A673 (cell line): Measurements from ENCODE around the gene STARD10. TPM values are rescaled to one million over a fixed set of nuclear protein-coding genes. Genes with fewer than 3 reads are reported as not detected.

Source experiments
- BruUV-seq: library from RNA; stranded (reverse); fragments of 400-500 nt; replicated peaks from 2 replicates; lab custom pipeline; 2021; lab: Mats Ljungman, UMichigan
- CTCF ChIA-PET: fragments of 300-600 bp; sonication (Branson Sonifier 250); formaldehyde crosslinking; loops from one replicate; lab custom pipeline; 2022; ENCODE audit warnings: antibody characterized with exemption; lab: Charles Lee
- POLR2A ChIA-PET: fragments of 300-600 bp; sonication (Branson Sonifier 250); formaldehyde crosslinking; loops from one replicate; lab custom pipeline; 2022; ENCODE audit warnings: antibody characterized with exemption; ENCODE audit not compliant: low non-redundant PET; lab: Charles Lee
- DNase-seq: peaks from one replicate; pipeline ENCODE4 v3.0.0-alpha.2; 2015; ENCODE audit warnings: low spot score
- H3K27ac ChIP-seq: fragments of 200-600 bp; sonication (generic); 2 replicates; pipeline ENCODE4 v1.5.1; 2016; ENCODE audit warnings: mixed run types, low read depth, mild to moderate bottlenecking, mixed read lengths, antibody characterized with exemption, low read length; ENCODE audit not compliant: poor library complexity, severe bottlenecking
- H3K27me3 ChIP-seq: fragments of 200-600 bp; sonication (generic); replicated peaks from 2 replicates; pipeline ENCODE4 v1.6.1; 2017; ENCODE audit warnings: mixed run types, low read depth, mild to moderate bottlenecking, mixed read lengths, antibody characterized with exemption, low read length; ENCODE audit not compliant: insufficient read depth, poor library complexity
- H3K36me3 ChIP-seq: fragments of 200-600 bp; sonication (generic); 2 replicates; pipeline ENCODE4 v1.6.1; 2016; ENCODE audit warnings: mixed run types, mild to moderate bottlenecking, mixed read lengths, antibody characterized with exemption, low read length; ENCODE audit not compliant: insufficient read depth, poor library complexity, severe bottlenecking
- H3K4me1 ChIP-seq: fragments of 200-600 bp; sonication (generic); 2 replicates; pipeline ENCODE4 v1.6.1; 2017; ENCODE audit warnings: mixed run types, mild to moderate bottlenecking, mixed read lengths, antibody characterized with exemption, low read length; ENCODE audit not compliant: insufficient read depth, poor library complexity, severe bottlenecking
- H3K4me3 ChIP-seq: fragments of 200-600 bp; sonication (generic); 2 replicates; pipeline ENCODE4 v1.5.1; 2016; ENCODE audit warnings: low read depth, mixed run types, mild to moderate bottlenecking, mixed read lengths, low read length; ENCODE audit not compliant: poor library complexity, severe bottlenecking
- H3K9me3 ChIP-seq: fragments of 200-600 bp; sonication (generic); 2 replicates; pipeline ENCODE4 v1.6.1; 2016; ENCODE audit warnings: mixed run types, low read depth, mild to moderate bottlenecking, mixed read lengths, antibody characterized with exemption, low read length; ENCODE audit not compliant: poor library complexity, severe bottlenecking
- EZH2 ChIP-seq: fragments of 200-600 bp; sonication (generic); IDR thresholded peaks from 2 replicates; pipeline ENCODE4 v1.6.1; 2017; ENCODE audit warnings: borderline replicate concordance, low read depth, mild to moderate bottlenecking, mixed read lengths, antibody characterized with exemption, low read length; ENCODE audit not compliant: poor library complexity, severe bottlenecking
- intact Hi-C: fragments of 100-400 bp; cut with micrococcal nuclease; formaldehyde crosslinking; loops from one replicate; pipeline ENCODE4 v1.10.0; 2022; ENCODE audit not compliant: unreplicated experiment
- total RNA-seq: library from RNA; stranded (reverse); gene quantifications from 2 replicates; pipeline ENCODE4 v1.2.3, GENCODE V29; 2021
- TF ChIP-seq, protein P1 (sequence below): fragments of 300-800, 200-600 bp; sonication (generic); conservative IDR thresholded peaks from 2 replicates; pipeline ENCODE4 v1.5.1; 2017; ENCODE audit warnings: low read depth, mild to moderate bottlenecking, antibody characterized with exemption, low read length, moderate library complexity, mixed read lengths

STARD10 gene
- total RNA-seq, 1 experiment from 2014 or later, result 16.9 TPM

GRCh38 chr11:72766152-72766902 is 27.5 kb downstream of the STARD10 start:
- POLR2A ChIA-PET, result interaction anchor here (0.7 kb wide), 1 partner anchor 74 kb away, joined by 3 read pairs; no protein-coding TSS in a partner anchor

GRCh38 chr11:72764503-72764902 is 29.3 kb downstream of the STARD10 start:
- no peak for DNase-seq
- H3K4me3 ChIP-seq, result no peak overlapping the region
- POLR2A ChIA-PET, result no interaction called here
- BruUV-seq, result no TSS peak
- no peak for TF ChIP-seq EZH2
- TF ChIP-seq, protein P1, sequence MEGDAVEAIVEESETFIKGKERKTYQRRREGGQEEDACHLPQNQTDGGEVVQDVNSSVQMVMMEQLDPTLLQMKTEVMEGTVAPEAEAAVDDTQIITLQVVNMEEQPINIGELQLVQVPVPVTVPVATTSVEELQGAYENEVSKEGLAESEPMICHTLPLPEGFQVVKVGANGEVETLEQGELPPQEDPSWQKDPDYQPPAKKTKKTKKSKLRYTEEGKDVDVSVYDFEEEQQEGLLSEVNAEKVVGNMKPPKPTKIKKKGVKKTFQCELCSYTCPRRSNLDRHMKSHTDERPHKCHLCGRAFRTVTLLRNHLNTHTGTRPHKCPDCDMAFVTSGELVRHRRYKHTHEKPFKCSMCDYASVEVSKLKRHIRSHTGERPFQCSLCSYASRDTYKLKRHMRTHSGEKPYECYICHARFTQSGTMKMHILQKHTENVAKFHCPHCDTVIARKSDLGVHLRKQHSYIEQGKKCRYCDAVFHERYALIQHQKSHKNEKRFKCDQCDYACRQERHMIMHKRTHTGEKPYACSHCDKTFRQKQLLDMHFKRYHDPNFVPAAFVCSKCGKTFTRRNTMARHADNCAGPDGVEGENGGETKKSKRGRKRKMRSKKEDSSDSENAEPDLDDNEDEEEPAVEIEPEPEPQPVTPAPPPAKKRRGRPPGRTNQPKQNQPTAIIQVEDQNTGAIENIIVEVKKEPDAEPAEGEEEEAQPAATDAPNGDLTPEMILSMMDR, result no peak
- intact Hi-C loops, result no loop called here
- H3K4me1 ChIP-seq, result peaks cover 1% of the 10 kb centered on the region
- CTCF ChIA-PET, result no interaction called here
- H3K27me3 ChIP-seq, result no peaks in the 10 kb centered on the region
- no peaks in the 10 kb centered on the region for H3K9me3 ChIP-seq
- no peak overlapping the region for H3K27ac ChIP-seq
- no peaks in the 10 kb centered on the region for H3K36me3 ChIP-seq

More at GRCh38 chr11:72766152-72766902, 27.5 kb downstream of the STARD10 start:
- Histone ChIP-seq H3K27me3 (no peaks in the 10 kb centered on the region), H3K4me3 (no peak overlapping the region), H3K36me3 (no peaks in the 10 kb centered on the region), H3K4me1 (no peaks in the 10 kb centered on the region), H3K9me3 (no peaks in the 10 kb centered on the region), H3K27ac (no peak overlapping the region)
- intact Hi-C loops, result no loop called here
- no TSS peak for BruUV-seq
- TF ChIP-seq EZH2, result no peak
- TF ChIP-seq, protein P1, result no peak
- DNase-seq, result no peak
- CTCF ChIA-PET, result no interaction called here

GRCh38 chr11:72763823-72764222 is 30.0 kb downstream of the STARD10 start:
- BruUV-seq, result no TSS peak
- Histone ChIP-seq H3K36me3 (no peaks in the 10 kb centered on the region), H3K27ac (no peak overlapping the region), H3K4me1 (peaks cover 8% of the 10 kb centered on the region), H3K27me3 (no peaks in the 10 kb centered on the region), H3K4me3 (no peak overlapping the region), H3K9me3 (no peaks in the 10 kb centered on the region)
- intact Hi-C loops, result no loop called here
- ChIA-PET POLR2A (no interaction called here), CTCF (no interaction called here)
- TF ChIP-seq, protein P1, result no peak
- no peak for TF ChIP-seq EZH2
- DNase-seq, result no peak
